CD4-positive, alpha-beta T cell (primary cell): Measurements from ENCODE around the gene SPG7. TPM values are rescaled to one million over a fixed set of nuclear protein-coding genes. Genes with fewer than 3 reads are reported as not detected.
A peak's percentile ranks its signal among the peaks of the same experiment; 100 is the strongest.

ENCODE experiments used
- ATAC-seq: fragments of 200-7000 bp; cut with Tn5 transposase; one replicate; pipeline ENCODE4 v1.10.0; 2022; ENCODE audit warnings: mild to moderate bottlenecking; ENCODE audit not compliant: poor library complexity
- CTCF ChIA-PET: fragments of 350-600 bp; sonication (Branson Sonifier 250); formaldehyde crosslinking; loops from one replicate; lab custom pipeline; 2021; ENCODE audit warnings: antibody characterized with exemption, inconsistent platforms; lab: Charles Lee
- POLR2A ChIA-PET: fragments of 350-600 bp; sonication (Branson Sonifier 250); formaldehyde crosslinking; loops from one replicate; lab custom pipeline; 2021; ENCODE audit warnings: antibody characterized with exemption, inconsistent platforms; lab: Charles Lee
- DNase-seq, 14 experiments: peaks; one replicate each; pipeline ENCODE4 v3.0.0-alpha.2; 2013 to 2020; ENCODE audit warnings: mixed read lengths in 2 of 14
- H3K27ac ChIP-seq, 2 donors: one replicate each; pipeline versions ENCODE4 v1.5.1 to v1.7.0; 2013; ENCODE audit warnings: low read length in 2 of 2, low read depth in 1 of 2, mild to moderate bottlenecking in 1 of 2
- H3K27me3 ChIP-seq, 2 experiments: 1 replicate in 1 of 2; 2 replicates in 1 of 2; pipeline versions ENCODE4 v1.6.1 to v1.7.0; 2013; ENCODE audit warnings: low read length in 2 of 2, control low read depth in 1 of 2, mild to moderate bottlenecking in 1 of 2, moderate library complexity in 1 of 2; ENCODE audit not compliant: insufficient read depth in 2 of 2, control insufficient read depth in 1 of 2
- H3K36me3 ChIP-seq: one replicate; pipeline ENCODE4 v1.6.1; 2013; ENCODE audit warnings: low read length, control low read depth; ENCODE audit not compliant: insufficient read depth
- H3K4me1 ChIP-seq: one replicate; pipeline ENCODE4 v1.6.1; 2013; ENCODE audit warnings: low read length, control low read depth; ENCODE audit not compliant: insufficient read depth
- H3K4me3 ChIP-seq: one replicate; pipeline ENCODE4 v1.5.1; 2013; ENCODE audit warnings: mild to moderate bottlenecking, low read length, moderate library complexity
- H3K9me3 ChIP-seq, 2 experiments: 1 replicate in 1 of 2; 2 replicates in 1 of 2; pipeline versions ENCODE4 v1.6.1 to v1.7.0; 2013; ENCODE audit warnings: low read length in 2 of 2, mild to moderate bottlenecking in 2 of 2, control low read depth in 1 of 2, moderate library complexity in 1 of 2; ENCODE audit not compliant: control insufficient read depth in 1 of 2, insufficient read depth in 1 of 2
- H3K27ac Mint-ChIP-seq: one replicate; pipeline ENCODE4 v1.8.0; 2020; ENCODE audit warnings: mixed read lengths
- H3K27me3 Mint-ChIP-seq: one replicate; pipeline ENCODE4 v1.8.0; 2021; ENCODE audit warnings: mixed read lengths
- H3K36me3 Mint-ChIP-seq: one replicate; pipeline ENCODE4 v1.8.0; 2021; ENCODE audit warnings: low read depth, mixed read lengths
- H3K4me1 Mint-ChIP-seq: one replicate; pipeline ENCODE4 v1.8.0; 2021; ENCODE audit warnings: low read depth, mixed read lengths
- H3K4me3 Mint-ChIP-seq: one replicate; pipeline ENCODE4 v1.8.0; 2020; ENCODE audit warnings: mild to moderate bottlenecking, mixed read lengths
- H3K9me3 Mint-ChIP-seq: one replicate; pipeline ENCODE4 v1.8.0; 2020; ENCODE audit warnings: mixed read lengths
- CTCF ChIP-seq: fragments of 200-600 bp; IDR thresholded peaks from one replicate; pipeline ENCODE4 v1.8.0; 2022; ENCODE audit warnings: antibody characterized with exemption, mild to moderate bottlenecking
- intact Hi-C, 2 experiments: fragments of 100-400 bp; cut with DNase I in 1 of 2; cut with micrococcal nuclease in 1 of 2; formaldehyde crosslinking; loops; one replicate each; pipeline versions ENCODE4 v1.15.1 to v1.9.0; 2023 to 2025; cut with DNase I, micrococcal nuclease
- polyA plus RNA-seq, 2 donors: library from polyadenylated mRNA; unstranded; fragments of 120-200 nt; gene quantifications; one replicate each; pipeline ENCODE4 v1.2.1, GENCODE V29; 2013
- total RNA-seq, 174 experiments: library from RNA in 2 of 174; stranded (reverse) in 2 of 174; gene quantifications; one replicate each; pipeline ENCODE4 v1.2.3 and lab custom pipeline; 2021 to 2026

Gene SPG7
- total RNA-seq (100 to 1,000 TPM; 163 to 167 TPM), total RNA-seq (lab: John Stamatoyannopoulos, UW) (70.5 to 456 (median 220) reads per million in 172 experiments)
- polyA plus RNA-seq (2013, experiment 1 of 2): 93.6 TPM
- 110 TPM for polyA plus RNA-seq (2013, experiment 2 of 2)

GRCh38 chr16:89507834-89508590 is at the start of gene SPG7:
Gene SPG7, plus strand, starts transcription at chr16:89508403. Its CDS starts 15 bp downstream, at chr16:89508418.
- Mint-ChIP-seq H3K9me3 (no peaks in the 10 kb centered on the region), H3K27ac (peak within 1 kb of the TSS; percentile 93), H3K36me3 (peaks cover 25% of the 10 kb centered on the region), H3K4me3 (peak within 1 kb of the TSS; percentile 95), H3K4me1 (peaks cover 42% of the 10 kb centered on the region), H3K27me3 (no peaks in the 10 kb centered on the region)
- intact Hi-C loops: loop anchor here (1.0 to 5.0 kb wide), 5 partner anchors 18 to 267 kb away; partner anchors contain the start of genes RPL13 (in 2 of the 2) and ANKRD11 (in 1 of the 2)
- Histone ChIP-seq H3K9me3 (no peaks in the 10 kb centered on the region), H3K4me1 (peaks cover 47% of the 10 kb centered on the region), H3K27ac (peak within 1 kb of the TSS; percentile 79 to 81), H3K36me3 (peaks cover 26% of the 10 kb centered on the region), H3K27me3 (no peaks in the 10 kb centered on the region), H3K4me3 (peak within 1 kb of the TSS; percentile 73)
- ChIA-PET POLR2A (interaction anchor here (0.7 to 4.3 kb wide), 25 partner anchors 11 to 695 kb away, joined by 3 to 40 read pairs (median 5); partner anchors contain the start of genes CHMP1A, RPL13, SPATA33 and ZNF778), CTCF (interaction anchor here (0.6 to 2.4 kb wide), 27 partner anchors 9 to 726 kb away, joined by 3 to 8 read pairs (median 4); partner anchors contain the start of genes ANKRD11 and ZNF778)
- DNase-seq (peak; percentile 81 to 97 (median 90)), ATAC-seq (peak; percentile 71)
- TF ChIP-seq CTCF: no peak

GRCh38 chr16:89458551-89458950 is 49.7 kb upstream of the SPG7 start:
- ChIA-PET CTCF (no interaction called here), POLR2A (no interaction called here)
- DNase-seq: no peak
- H3K27ac Mint-ChIP-seq: peak overlapping the region; percentile 0
- no peak for TF ChIP-seq CTCF
- H3K27me3 Mint-ChIP-seq: no peaks in the 10 kb centered on the region
- Histone ChIP-seq H3K4me1 (peaks cover 53% of the 10 kb centered on the region), H3K27me3 (no peaks in the 10 kb centered on the region), H3K9me3 (peaks cover 0 to 4% of the 10 kb centered on the region in 2 experiments), H3K4me3 (no peak overlapping the region), H3K36me3 (peaks cover 14% of the 10 kb centered on the region), H3K27ac (no peak overlapping the region)
- peaks cover 26% of the 10 kb centered on the region for H3K36me3 Mint-ChIP-seq
- H3K4me3 Mint-ChIP-seq: no peak overlapping the region
- H3K9me3 Mint-ChIP-seq: no peaks in the 10 kb centered on the region
- intact Hi-C loops: no loop called here
- peaks cover 71% of the 10 kb centered on the region for H3K4me1 Mint-ChIP-seq
- no peak for ATAC-seq

GRCh38 chr16:89458967-89459366 is 49.2 kb upstream of the SPG7 start:
- TF ChIP-seq CTCF: no peak
- Mint-ChIP-seq H3K27me3 (no peaks in the 10 kb centered on the region), H3K27ac (peak overlapping the region; percentile 0), H3K36me3 (peaks cover 26% of the 10 kb centered on the region), H3K4me3 (no peak overlapping the region), H3K9me3 (no peaks in the 10 kb centered on the region), H3K4me1 (peaks cover 71% of the 10 kb centered on the region)
- peaks cover 14% of the 10 kb centered on the region for H3K36me3 ChIP-seq
- ChIA-PET POLR2A (no interaction called here), CTCF (no interaction called here)
- no peak overlapping the region for H3K27ac ChIP-seq
- DNase-seq: no peak
- H3K27me3 ChIP-seq: no peaks in the 10 kb centered on the region
- peaks cover 49% of the 10 kb centered on the region for H3K4me1 ChIP-seq
- no peak overlapping the region for H3K4me3 ChIP-seq
- H3K9me3 ChIP-seq: peaks cover 0 to 4% of the 10 kb centered on the region in 2 experiments
- intact Hi-C loops: no loop called here
- no peak for ATAC-seq
